ENCODE results near the gene PLA2G4C.

GRCh38 chr19:48085904-48086864, 24.4 kb downstream of the PLA2G4C start:
- TF ChIP-seq CTCF (conservative IDR thresholded peaks at IDR 0.05; ENCODE audit: low read depth in 2 of 2): peak; percentile 54 to 75
- TF ChIP-seq POLR2AphosphoS5 (IDR thresholded peaks at IDR 0.05; ENCODE audit: low read depth): no peak
- TF ChIP-seq REST (IDR thresholded peaks at IDR 0.05; ENCODE audit: unreplicated experiment): no peak
- no peak for TF ChIP-seq ZNF462 (CRISPR knock-in tag; IDR thresholded peaks at IDR 0.05)

Data from GM23338 (cell line).